Activated B cell treated with CpG ODN at 0.5 μM for 24 hours (primary cell): Measurements from ENCODE around the gene TAB3. TPM values are rescaled to one million over a fixed set of nuclear protein-coding genes. Genes with fewer than 3 reads are reported as not detected.

Experiments used
- ATAC-seq: fragments of 200-7000 bp; cut with Tn5 transposase; one replicate; pipeline ENCODE4 v1.10.0; 2021; ENCODE audit warnings: low read depth, mild to moderate bottlenecking, moderate library complexity
- CTCF ChIA-PET: fragments of 350-600 bp; sonication (Branson Sonifier 250); formaldehyde crosslinking; loops from one replicate; lab custom pipeline; 2021; ENCODE audit warnings: antibody characterized with exemption; lab: Charles Lee
- POLR2A ChIA-PET: fragments of 350-600 bp; sonication (Branson Sonifier 250); formaldehyde crosslinking; loops from one replicate; lab custom pipeline; 2021; ENCODE audit warnings: antibody characterized with exemption; lab: Charles Lee
- DNase-seq: peaks from one replicate; pipeline ENCODE4 v3.0.0; 2022
- H3K27ac Mint-ChIP-seq: one replicate; pipeline ENCODE4 v1.8.0; 2020; ENCODE audit warnings: mixed read lengths
- H3K27me3 Mint-ChIP-seq: one replicate; pipeline ENCODE4 v1.8.0; 2021; ENCODE audit warnings: mixed read lengths
- H3K36me3 Mint-ChIP-seq: one replicate; pipeline ENCODE4 v1.8.0; 2021; ENCODE audit warnings: low read depth, mixed read lengths
- H3K4me1 Mint-ChIP-seq: one replicate; pipeline ENCODE4 v1.8.0; 2021; ENCODE audit warnings: mixed read lengths
- H3K4me3 Mint-ChIP-seq: one replicate; pipeline ENCODE4 v1.8.0; 2020; ENCODE audit warnings: mild to moderate bottlenecking, mixed read lengths
- H3K9me3 Mint-ChIP-seq: one replicate; pipeline ENCODE4 v1.8.0; 2020; ENCODE audit warnings: mixed read lengths
- intact Hi-C: fragments of 100-400 bp; cut with micrococcal nuclease; formaldehyde crosslinking; loops from one replicate; pipeline ENCODE4 v1.15.1; 2024
- total RNA-seq: library from RNA; stranded (reverse); gene quantifications from 2 replicates; pipeline ENCODE4 v1.2.3, GENCODE V29; 2022
- TF ChIP-seq, protein P1 (sequence below): fragments of 200-600 bp; IDR thresholded peaks from one replicate; pipeline ENCODE4 v1.8.0; 2022; ENCODE audit warnings: antibody characterized with exemption, mild to moderate bottlenecking

Gene TAB3
- total RNA-seq, 1 donor from 2014 or later, result 23.9 TPM

DNA sequence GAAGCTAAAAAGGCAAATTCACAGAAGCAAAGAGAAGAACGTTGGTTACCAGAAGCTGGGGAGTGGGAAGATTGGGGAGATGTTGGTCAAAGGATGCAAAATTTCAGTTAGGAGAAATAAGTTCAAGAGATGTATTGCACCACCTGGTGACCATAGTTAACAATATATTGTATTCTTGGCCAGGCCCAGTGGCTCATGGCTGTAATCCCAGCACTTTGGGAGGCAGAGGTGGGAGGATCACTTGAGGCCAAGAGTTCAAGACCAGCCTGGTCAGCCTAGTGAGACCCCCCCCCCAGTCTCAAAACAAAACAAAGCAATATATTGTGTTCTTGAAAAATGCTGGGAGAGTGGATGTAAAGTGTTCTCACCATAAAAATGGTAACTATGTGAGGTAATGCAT lies 67.9 kb downstream of the TAB3 start:
- no peaks in the 10 kb centered on the region for H3K36me3 Mint-ChIP-seq
- H3K27ac Mint-ChIP-seq, result no peak overlapping the region
- intact Hi-C loops, result loop anchor here (5.0 kb wide), 2 partner anchors 169 to 184 kb away; partner anchors contain the start of gene GK
- ATAC-seq, result no peak
- H3K9me3 Mint-ChIP-seq, result no peaks in the 10 kb centered on the region
- no peak overlapping the region for H3K4me3 Mint-ChIP-seq
- H3K4me1 Mint-ChIP-seq, result peaks cover 25% of the 10 kb centered on the region
- CTCF ChIA-PET, result interaction anchor here (2.2 kb wide), 1 partner anchor 85 kb away, joined by 9 read pairs; no protein-coding TSS in a partner anchor
- no peaks in the 10 kb centered on the region for H3K27me3 Mint-ChIP-seq
- DNase-seq, result no peak
- POLR2A ChIA-PET, result no interaction called here
- TF ChIP-seq, protein P1, sequence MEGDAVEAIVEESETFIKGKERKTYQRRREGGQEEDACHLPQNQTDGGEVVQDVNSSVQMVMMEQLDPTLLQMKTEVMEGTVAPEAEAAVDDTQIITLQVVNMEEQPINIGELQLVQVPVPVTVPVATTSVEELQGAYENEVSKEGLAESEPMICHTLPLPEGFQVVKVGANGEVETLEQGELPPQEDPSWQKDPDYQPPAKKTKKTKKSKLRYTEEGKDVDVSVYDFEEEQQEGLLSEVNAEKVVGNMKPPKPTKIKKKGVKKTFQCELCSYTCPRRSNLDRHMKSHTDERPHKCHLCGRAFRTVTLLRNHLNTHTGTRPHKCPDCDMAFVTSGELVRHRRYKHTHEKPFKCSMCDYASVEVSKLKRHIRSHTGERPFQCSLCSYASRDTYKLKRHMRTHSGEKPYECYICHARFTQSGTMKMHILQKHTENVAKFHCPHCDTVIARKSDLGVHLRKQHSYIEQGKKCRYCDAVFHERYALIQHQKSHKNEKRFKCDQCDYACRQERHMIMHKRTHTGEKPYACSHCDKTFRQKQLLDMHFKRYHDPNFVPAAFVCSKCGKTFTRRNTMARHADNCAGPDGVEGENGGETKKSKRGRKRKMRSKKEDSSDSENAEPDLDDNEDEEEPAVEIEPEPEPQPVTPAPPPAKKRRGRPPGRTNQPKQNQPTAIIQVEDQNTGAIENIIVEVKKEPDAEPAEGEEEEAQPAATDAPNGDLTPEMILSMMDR, result no peak

DNA sequence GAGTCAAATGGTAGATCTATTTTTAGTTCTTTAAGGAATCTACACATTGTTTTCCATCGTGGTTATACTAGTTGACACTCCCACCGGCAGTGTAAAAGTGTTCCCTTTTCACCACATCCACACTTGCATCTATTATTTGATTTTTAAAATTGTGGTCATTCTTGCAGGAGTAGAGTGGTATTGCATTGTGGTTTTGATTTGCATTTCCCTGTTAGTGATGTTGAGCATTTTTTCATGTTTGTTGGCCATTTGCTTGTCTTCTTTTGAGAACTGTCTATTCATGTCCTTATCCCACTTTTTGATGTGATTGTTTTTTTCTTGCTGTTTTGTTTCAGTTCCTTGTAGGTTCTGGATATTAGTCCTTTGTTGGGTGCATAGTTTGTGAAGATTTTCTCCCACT lies 70.0 kb downstream of the TAB3 start:
- H3K4me1 Mint-ChIP-seq, result peaks cover 33% of the 10 kb centered on the region
- POLR2A ChIA-PET, result no interaction called here
- no peaks in the 10 kb centered on the region for H3K36me3 Mint-ChIP-seq
- DNase-seq (no peak), ATAC-seq (no peak)
- H3K27me3 Mint-ChIP-seq, result no peaks in the 10 kb centered on the region
- no peak overlapping the region for H3K27ac Mint-ChIP-seq
- intact Hi-C loops, result no loop called here
- no peaks in the 10 kb centered on the region for H3K9me3 Mint-ChIP-seq
- TF ChIP-seq, protein P1, result no peak
- H3K4me3 Mint-ChIP-seq, result no peak overlapping the region
- CTCF ChIA-PET, result no interaction called here

DNA sequence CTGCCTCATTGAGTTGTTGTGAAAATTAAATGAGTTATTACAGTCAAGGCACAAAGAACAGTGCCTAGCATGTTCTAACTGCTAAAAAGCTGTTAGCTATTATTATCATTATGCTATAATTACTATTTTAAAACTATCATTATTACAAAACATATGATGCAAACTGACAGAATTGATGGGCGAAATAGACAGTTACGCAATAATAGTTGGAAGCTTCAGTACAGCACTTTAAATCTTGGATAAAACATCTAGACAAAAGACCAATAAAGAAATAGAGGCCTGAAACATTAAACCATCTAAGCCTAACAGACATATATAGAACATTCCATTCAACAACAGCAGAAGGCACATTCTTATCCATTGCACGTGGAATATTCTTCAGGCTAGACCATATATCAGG lies 73.0 kb downstream of the TAB3 start:
- Mint-ChIP-seq H3K9me3 (no peaks in the 10 kb centered on the region), H3K27me3 (no peaks in the 10 kb centered on the region), H3K27ac (no peak overlapping the region), H3K4me1 (peaks cover 42% of the 10 kb centered on the region), H3K36me3 (no peaks in the 10 kb centered on the region), H3K4me3 (no peak overlapping the region)
- intact Hi-C loops, result no loop called here
- DNase-seq (no peak), ATAC-seq (no peak)
- TF ChIP-seq, protein P1, result no peak
- ChIA-PET CTCF (no interaction called here), POLR2A (no interaction called here)

DNA sequence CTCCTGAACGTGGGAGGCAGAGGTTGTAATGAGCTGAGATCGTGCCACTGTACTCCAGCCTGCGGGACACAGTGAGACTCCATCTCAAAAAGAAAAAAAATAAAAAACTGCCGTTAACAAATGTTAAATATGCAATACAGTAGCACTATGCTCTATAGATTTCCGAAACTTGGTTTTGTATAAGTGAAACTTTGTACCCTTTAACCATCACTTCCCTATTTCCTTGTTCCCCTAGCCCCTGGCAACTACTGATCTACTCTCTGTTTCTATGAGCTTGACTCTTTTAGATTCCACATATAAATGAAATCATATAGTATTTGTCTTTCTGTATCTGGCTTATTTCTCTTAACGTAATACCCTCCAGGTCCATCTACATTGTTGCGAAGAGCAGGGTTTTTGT lies 74.1 kb downstream of the TAB3 start:
- Mint-ChIP-seq H3K9me3 (no peaks in the 10 kb centered on the region), H3K27me3 (no peaks in the 10 kb centered on the region), H3K4me1 (peaks cover 42% of the 10 kb centered on the region), H3K4me3 (no peak overlapping the region), H3K27ac (peak overlapping the region; percentile 41), H3K36me3 (no peaks in the 10 kb centered on the region)
- TF ChIP-seq, protein P1, result no peak
- ATAC-seq (peak; percentile 45), DNase-seq (no peak)
- POLR2A ChIA-PET, result no interaction called here
- CTCF ChIA-PET, result interaction anchor here (1.1 kb wide), 1 partner anchor 80 kb away, joined by 5 read pairs; no protein-coding TSS in a partner anchor
- intact Hi-C loops, result no loop called here

DNA sequence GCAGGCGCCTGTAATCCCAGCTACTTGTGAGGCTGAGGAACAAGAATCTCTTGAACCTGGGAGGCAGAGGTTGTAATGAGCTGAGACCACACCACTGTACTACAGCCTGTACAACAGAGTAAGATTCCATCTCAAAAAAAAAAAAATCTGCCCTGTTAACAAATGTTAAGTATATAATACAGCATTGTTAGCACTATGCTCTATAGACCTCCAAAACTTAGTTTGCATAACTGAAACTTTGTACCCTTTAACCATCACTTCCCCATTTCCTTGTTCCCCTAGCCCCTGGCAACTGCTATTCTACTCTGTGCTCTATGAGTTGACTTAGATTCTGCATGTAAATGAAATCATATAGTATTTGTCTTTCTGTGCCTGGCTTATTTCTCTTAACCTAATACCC lies 76.7 kb downstream of the TAB3 start:
- no peaks in the 10 kb centered on the region for H3K9me3 Mint-ChIP-seq
- H3K27ac Mint-ChIP-seq, result peak overlapping the region; percentile 51
- TF ChIP-seq, protein P1, result no peak
- H3K4me1 Mint-ChIP-seq, result peaks cover 33% of the 10 kb centered on the region
- ChIA-PET POLR2A (no interaction called here), CTCF (interaction anchor here (0.7 kb wide), 1 partner anchor 225 kb away, joined by 3 read pairs; no protein-coding TSS in a partner anchor)
- H3K27me3 Mint-ChIP-seq, result no peaks in the 10 kb centered on the region
- no peak for DNase-seq
- H3K36me3 Mint-ChIP-seq, result no peaks in the 10 kb centered on the region
- intact Hi-C loops, result loop anchor here (1.0 kb wide), 1 partner anchor 10 kb away; no protein-coding TSS in a partner anchor
- peak overlapping the region; percentile 9 for H3K4me3 Mint-ChIP-seq
- peak; percentile 94 for ATAC-seq
